Neural cell (in vitro differentiated cells): ENCODE results near the gene SLC28A1.

Source experiments
- CTCF ChIP-seq: fragments of 450-650 bp; IDR thresholded peaks from 2 replicates; pipeline ENCODE4 v1.5.1; 2014; ENCODE audit warnings: antibody characterized with exemption, mild to moderate bottlenecking, moderate library complexity; ENCODE audit not compliant: poor library complexity, severe bottlenecking
- EP300 ChIP-seq: fragments of 450-650 bp; conservative IDR thresholded peaks from 2 replicates; pipeline ENCODE4 v1.6.1; 2014; ENCODE audit warnings: antibody characterized with exemption, mild to moderate bottlenecking, moderate library complexity; ENCODE audit not compliant: poor library complexity, severe bottlenecking
- EZH2 ChIP-seq: fragments of 200-600, 300-800 bp; shearing (Covaris generic), sonication (generic); IDR thresholded peaks from 2 replicates; pipeline ENCODE4 v1.6.1; 2014; ENCODE audit warnings: antibody characterized with exemption, low read length, borderline replicate concordance, mild to moderate bottlenecking; ENCODE audit not compliant: insufficient read depth, poor library complexity, severe bottlenecking
- MXI1 ChIP-seq: fragments of 450-650 bp; conservative IDR thresholded peaks from 2 replicates; pipeline ENCODE4 v1.6.1; 2014; ENCODE audit warnings: antibody characterized with exemption, mild to moderate bottlenecking; ENCODE audit not compliant: poor library complexity, severe bottlenecking
- POLR2AphosphoS5 ChIP-seq: IDR thresholded peaks from 2 replicates; pipeline ENCODE4 v1.6.1; 2012
- RAD21 ChIP-seq: fragments of 450-650 bp; conservative IDR thresholded peaks from 2 replicates; pipeline ENCODE4 v1.6.1; 2014; ENCODE audit warnings: antibody characterized with exemption, mild to moderate bottlenecking, moderate library complexity

- TF ChIP-seq CTCF (no peak), EZH2 (no peak), EP300 (no peak), POLR2AphosphoS5 (no peak), RAD21 (no peak), MXI1 (no peak)
These were observed 65.5 kb downstream of the SLC28A1 start for GRCh38 chr15:84949845-84950569.
